GM19099 (cell line): Measurements from ENCODE around the gene TPCN2.
A peak's percentile ranks its signal among the peaks of the same experiment; 100 is the strongest.

Experiments used
- POLR2A ChIP-seq: IDR thresholded peaks from 3 replicates; pipeline ENCODE4 v1.6.1; 2011; ENCODE audit warnings: low read depth; ENCODE audit not compliant: insufficient read length; ENCODE audit errors: extremely low read depth

Gene TPCN2

GRCh38 chr11:69157156-69157821 is 108.6 kb downstream of the TPCN2 start:
- peak; percentile 31 for TF ChIP-seq POLR2A

- TF ChIP-seq POLR2A: no peak
Measured at GRCh38 chr11:69157822-69158231, 109.1 kb downstream of the TPCN2 start.

GRCh38 chr11:69158301-69159149 is 109.8 kb downstream of the TPCN2 start:
- TF ChIP-seq POLR2A: no peak

GRCh38 chr11:69159150-69159852 is 110.6 kb downstream of the TPCN2 start:
- TF ChIP-seq POLR2A: no peak

- no peak for TF ChIP-seq POLR2A
Measured at GRCh38 chr11:69160296-69161116, 111.8 kb downstream of the TPCN2 start.

GRCh38 chr11:69161117-69161407 is 112.3 kb downstream of the TPCN2 start:
- TF ChIP-seq POLR2A: no peak

GRCh38 chr11:69162505-69162904 is 113.8 kb downstream of the TPCN2 start:
- TF ChIP-seq POLR2A: no peak

GRCh38 chr11:69163842-69164241 is 115.1 kb downstream of the TPCN2 start:
- TF ChIP-seq POLR2A: no peak

GRCh38 chr11:69164824-69165223 is 116.1 kb downstream of the TPCN2 start:
- no peak for TF ChIP-seq POLR2A

- no peak for TF ChIP-seq POLR2A
Measured at GRCh38 chr11:69165775-69166174, 117.0 kb downstream of the TPCN2 start.

- peak; percentile 48 for TF ChIP-seq POLR2A
Measured at GRCh38 chr11:69166218-69167115, 117.7 kb downstream of the TPCN2 start.

GRCh38 chr11:69167130-69167915 is 118.6 kb downstream of the TPCN2 start:
- TF ChIP-seq POLR2A: no peak
